PFSK-1 (cell line): Measurements from ENCODE around the gene IFITM10. TPM values are rescaled to one million over a fixed set of nuclear protein-coding genes. Genes with fewer than 3 reads are reported as not detected.

Source experiments
- FOXP2 ChIP-seq: optimal IDR thresholded peaks from 2 replicates; pipeline ENCODE3; 2011; ENCODE audit warnings: borderline replicate concordance, control low read depth, inconsistent platforms; ENCODE audit not compliant: insufficient read depth; ENCODE audit errors: extremely low read length, extremely low read depth
- POLR2AphosphoS5 ChIP-seq: IDR thresholded peaks from 2 replicates; pipeline ENCODE4 v1.6.1; 2012; ENCODE audit warnings: low read depth, mild to moderate bottlenecking, control low read depth, low read length, moderate library complexity
- SIN3A ChIP-seq: IDR thresholded peaks from 2 replicates; pipeline ENCODE4 v1.6.1; 2012; ENCODE audit warnings: mild to moderate bottlenecking, low read length, moderate library complexity, borderline replicate concordance; ENCODE audit not compliant: insufficient read depth
- TAF1 ChIP-seq: IDR thresholded peaks from 2 replicates; pipeline ENCODE4 v1.6.1; 2012; ENCODE audit warnings: low read length, control low read depth, borderline replicate concordance; ENCODE audit not compliant: insufficient read depth
- polyA plus RNA-seq: library from polyadenylated mRNA; unstranded; fragments of >200 nt; gene quantifications from one replicate; pipeline ENCODE4 v1.2.1, GENCODE V29; 2012; ENCODE audit warnings: low read depth, missing spikeins; ENCODE audit not compliant: insufficient read length
- TF ChIP-seq, protein P1 (sequence below), 2 experiments: IDR thresholded peaks; 2 replicates each; pipeline versions ENCODE4 v1.6.1 to v1.8.0; 2011 to 2012; ENCODE audit warnings: low read depth in 2 of 2, low read length in 2 of 2, control low read depth in 1 of 2, inconsistent platforms in 1 of 2, mild to moderate bottlenecking in 1 of 2, moderate library complexity in 1 of 2; ENCODE audit not compliant: insufficient read depth in 1 of 2

IFITM10 gene
- polyA plus RNA-seq = 2.8 TPM

DNA sequence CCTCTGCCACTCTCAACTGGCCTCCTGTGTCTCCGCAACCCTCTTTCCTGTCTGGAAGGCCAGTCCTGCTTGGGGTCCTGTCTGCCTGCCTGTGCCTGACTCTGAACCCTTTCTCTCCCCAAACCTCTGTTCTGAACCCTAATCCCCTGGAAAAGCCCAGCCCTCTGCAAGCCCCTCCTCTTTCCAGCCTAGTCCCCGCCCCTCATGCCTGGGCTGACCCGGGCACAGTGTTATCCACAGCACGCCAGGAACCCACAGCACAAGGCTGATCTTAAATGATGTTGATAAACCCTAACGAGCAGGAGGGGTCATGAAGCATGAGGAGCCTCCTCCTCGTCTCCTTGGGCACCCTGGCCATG is at the start of gene IFITM10:
Gene IFITM10 (minus strand): TSS at position 115 of the 359 bp plus-strand sequence. CDS start 153 bp downstream, outside the sequence.
- TF ChIP-seq FOXP2 (no peak), TAF1 (no peak), SIN3A (no peak), POLR2AphosphoS5 (no peak)
- TF ChIP-seq, protein P1, sequence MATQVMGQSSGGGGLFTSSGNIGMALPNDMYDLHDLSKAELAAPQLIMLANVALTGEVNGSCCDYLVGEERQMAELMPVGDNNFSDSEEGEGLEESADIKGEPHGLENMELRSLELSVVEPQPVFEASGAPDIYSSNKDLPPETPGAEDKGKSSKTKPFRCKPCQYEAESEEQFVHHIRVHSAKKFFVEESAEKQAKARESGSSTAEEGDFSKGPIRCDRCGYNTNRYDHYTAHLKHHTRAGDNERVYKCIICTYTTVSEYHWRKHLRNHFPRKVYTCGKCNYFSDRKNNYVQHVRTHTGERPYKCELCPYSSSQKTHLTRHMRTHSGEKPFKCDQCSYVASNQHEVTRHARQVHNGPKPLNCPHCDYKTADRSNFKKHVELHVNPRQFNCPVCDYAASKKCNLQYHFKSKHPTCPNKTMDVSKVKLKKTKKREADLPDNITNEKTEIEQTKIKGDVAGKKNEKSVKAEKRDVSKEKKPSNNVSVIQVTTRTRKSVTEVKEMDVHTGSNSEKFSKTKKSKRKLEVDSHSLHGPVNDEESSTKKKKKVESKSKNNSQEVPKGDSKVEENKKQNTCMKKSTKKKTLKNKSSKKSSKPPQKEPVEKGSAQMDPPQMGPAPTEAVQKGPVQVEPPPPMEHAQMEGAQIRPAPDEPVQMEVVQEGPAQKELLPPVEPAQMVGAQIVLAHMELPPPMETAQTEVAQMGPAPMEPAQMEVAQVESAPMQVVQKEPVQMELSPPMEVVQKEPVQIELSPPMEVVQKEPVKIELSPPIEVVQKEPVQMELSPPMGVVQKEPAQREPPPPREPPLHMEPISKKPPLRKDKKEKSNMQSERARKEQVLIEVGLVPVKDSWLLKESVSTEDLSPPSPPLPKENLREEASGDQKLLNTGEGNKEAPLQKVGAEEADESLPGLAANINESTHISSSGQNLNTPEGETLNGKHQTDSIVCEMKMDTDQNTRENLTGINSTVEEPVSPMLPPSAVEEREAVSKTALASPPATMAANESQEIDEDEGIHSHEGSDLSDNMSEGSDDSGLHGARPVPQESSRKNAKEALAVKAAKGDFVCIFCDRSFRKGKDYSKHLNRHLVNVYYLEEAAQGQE (IDR thresholded peaks at IDR 0.05; ENCODE audit: insufficient read depth in 1 of 2, low read depth in 2 of 2, low read length in 2 of 2) = no peak

DNA sequence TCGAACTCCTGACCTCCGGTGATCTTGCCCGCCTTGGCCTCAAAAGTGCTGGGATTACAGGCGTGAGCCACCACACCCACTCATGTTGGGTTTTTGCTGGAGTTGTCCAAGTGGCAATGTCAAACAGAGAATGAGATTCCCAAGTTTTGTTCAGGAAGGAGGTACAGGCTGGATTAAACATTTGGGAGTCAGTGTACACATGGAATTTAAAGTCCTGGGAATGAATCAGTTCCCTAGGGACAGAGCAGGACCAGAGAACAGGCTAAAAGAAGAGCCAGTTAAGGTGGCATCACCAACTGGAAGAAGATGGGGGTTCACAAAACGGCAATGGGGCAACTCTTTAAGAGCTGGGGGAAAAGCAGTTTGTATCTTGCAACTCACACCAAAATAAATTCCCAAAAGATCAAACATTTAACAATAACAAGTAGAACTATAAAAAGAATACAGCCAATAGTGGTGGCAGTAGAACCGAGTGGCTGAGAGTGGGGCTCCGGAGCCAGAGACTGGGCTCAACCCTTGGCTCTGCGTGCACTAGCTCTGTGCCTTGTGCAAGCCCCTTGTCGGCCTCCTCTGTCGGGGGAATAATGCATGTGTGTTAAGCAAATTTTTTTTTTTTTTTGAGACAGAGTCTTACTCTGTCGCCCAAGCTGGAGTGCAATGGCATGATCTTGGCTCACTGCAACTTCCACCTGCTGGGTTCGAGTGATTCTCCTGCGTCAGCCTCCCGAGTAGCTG is 47.2 kb upstream of the IFITM10 start:
- TF ChIP-seq FOXP2 = no peak
- TF ChIP-seq, protein P1 (IDR thresholded peaks at IDR 0.05; ENCODE audit: insufficient read depth in 1 of 2, low read depth in 2 of 2, low read length in 2 of 2) = no peak

DNA sequence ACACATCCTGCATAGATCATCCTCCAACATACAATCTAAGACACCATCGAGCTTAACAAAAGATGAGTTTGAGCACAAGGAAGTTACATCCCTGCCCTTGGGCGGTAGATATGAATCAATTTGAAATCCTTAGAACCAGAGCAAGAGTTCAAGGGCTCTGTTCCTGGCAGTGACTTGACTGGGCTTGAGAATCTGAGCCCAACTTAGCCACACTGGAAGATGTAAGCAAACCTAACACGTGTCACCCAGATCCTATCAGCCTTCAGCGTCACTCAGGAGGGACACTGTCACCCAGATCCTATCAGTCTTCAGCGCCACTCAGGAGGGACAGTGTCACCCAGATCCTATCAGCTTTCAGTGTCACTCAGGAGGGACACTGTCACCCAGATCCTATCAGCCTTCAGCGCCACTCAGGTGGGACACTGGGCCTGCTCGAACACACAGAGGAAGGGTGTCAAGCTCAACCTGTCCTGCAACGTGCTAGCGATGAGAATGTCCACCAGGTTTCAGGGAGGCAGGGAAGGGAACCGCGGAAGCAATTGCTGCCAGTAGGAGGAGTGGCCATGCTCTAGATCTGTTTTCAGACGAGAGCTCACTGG is 46.1 kb upstream of the IFITM10 start:
- TF ChIP-seq POLR2AphosphoS5 = no peak
- TF ChIP-seq FOXP2 = no peak
- TF ChIP-seq SIN3A = no peak
- TF ChIP-seq, protein P1 (IDR thresholded peaks at IDR 0.05; ENCODE audit: insufficient read depth in 1 of 2, low read depth in 2 of 2, low read length in 2 of 2) = no peak
- no peak for TF ChIP-seq TAF1

DNA sequence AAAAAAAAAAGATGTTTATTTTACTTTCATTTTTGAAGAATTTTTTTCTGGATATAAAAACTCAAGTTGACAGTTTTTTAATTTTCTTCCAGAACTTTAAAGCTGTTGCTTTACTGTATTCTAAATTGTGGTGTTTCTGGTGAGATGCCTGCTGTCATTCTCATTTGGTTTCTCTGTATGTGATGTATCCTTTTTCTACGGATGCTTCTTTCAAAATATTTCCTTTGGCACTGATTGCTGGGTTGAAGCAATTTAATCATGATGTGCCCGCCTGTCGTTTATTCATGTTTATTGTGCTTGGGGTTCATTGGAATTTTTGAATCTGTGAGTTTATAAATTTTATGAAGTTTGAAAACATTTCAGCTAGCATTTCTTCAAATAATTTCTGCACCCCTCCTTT is 42.7 kb upstream of the IFITM10 start:
- TF ChIP-seq, protein P1 (IDR thresholded peaks at IDR 0.05; ENCODE audit: insufficient read depth in 1 of 2, low read depth in 2 of 2, low read length in 2 of 2) = no peak
- no peak for TF ChIP-seq POLR2AphosphoS5
- TF ChIP-seq FOXP2 = no peak
- no peak for TF ChIP-seq TAF1
- no peak for TF ChIP-seq SIN3A

DNA sequence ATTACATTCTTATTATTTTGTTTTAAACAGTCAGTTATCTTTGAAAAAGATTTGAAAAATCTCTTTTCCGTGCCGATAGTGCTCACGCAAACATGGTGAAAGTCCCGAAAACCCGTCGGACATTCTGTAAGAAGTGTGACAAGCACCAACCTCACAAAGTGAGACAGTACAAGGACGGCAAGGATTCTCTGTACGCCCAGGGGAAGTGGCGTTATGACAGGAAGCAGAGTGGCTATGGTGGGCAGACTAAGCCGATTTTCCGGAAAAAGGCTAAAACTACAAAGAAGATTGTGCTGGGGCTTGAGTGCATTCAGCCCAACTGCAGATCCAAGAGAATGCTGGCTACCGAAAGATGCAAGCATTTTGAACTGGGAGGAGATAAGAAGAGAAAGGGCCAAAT is 42.1 kb upstream of the IFITM10 start:
- no peak for TF ChIP-seq FOXP2
- no peak for TF ChIP-seq POLR2AphosphoS5
- TF ChIP-seq TAF1 = no peak
- TF ChIP-seq, protein P1 (IDR thresholded peaks at IDR 0.05; ENCODE audit: insufficient read depth in 1 of 2, low read depth in 2 of 2, low read length in 2 of 2) = no peak
- no peak for TF ChIP-seq SIN3A
